ENCODE results near the gene CDK19. TPM values are rescaled to one million over a fixed set of nuclear protein-coding genes. Genes with fewer than 3 reads are reported as not detected.

The CDK19 gene
- 25.0 and 34.4 TPM in 2 replicates for total RNA-seq (ENCODE audit: low replicate concordance)

DNA sequence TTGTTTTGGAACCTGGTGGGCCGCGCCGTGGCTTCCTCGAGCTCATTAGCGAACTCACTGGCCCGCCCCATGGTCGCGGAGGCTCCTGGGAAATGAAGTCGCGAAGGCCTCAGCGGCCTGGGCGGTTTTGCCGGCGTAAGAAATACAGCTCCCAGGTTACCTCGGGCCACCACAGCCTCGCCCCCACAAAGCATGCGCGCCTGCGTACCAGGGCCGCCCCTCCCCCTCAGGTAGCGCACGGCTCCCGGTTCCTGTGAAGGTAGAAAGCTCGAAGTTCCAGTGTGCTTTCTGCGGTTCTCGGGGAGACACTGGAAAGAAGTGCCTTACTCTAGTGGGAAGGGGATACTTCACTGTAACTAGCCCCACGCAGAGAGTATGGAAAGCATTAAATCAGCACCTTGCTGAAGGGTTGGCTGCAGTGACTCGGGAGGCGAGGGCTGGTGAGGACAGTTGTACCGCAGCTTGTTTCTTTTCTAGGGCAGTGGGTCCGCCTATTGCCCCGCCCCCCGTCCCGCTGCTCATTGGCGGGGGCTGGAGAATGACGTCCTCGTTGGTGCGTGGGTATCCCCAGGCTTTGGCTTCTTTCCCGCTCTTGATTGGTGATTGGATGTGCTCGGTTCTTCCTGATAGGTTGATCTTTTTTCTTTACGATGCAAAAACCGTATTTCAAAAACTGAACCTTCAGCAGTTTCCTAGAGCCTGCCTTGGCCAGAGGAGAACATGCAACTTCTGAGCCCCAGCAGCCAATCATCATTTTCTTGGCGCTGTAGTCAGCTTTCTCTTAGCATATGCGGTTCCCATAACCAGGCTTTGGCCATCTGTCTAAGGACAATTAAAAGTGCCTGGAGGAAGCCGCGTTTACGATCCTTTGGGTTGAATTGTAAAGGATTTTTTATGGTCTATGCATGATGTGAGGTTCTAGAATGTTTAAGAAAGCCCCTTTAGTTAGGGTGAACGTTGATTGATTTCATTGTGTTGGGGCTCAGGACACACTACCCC is at the start of gene CDK19:
CDK19 (minus strand) TSS at position 59 of the 999 bp plus-strand sequence. CDS start 333 bp downstream, outside the sequence.
- peaks cover 4% of the 10 kb centered on the region for H3K9me3 Mint-ChIP-seq
- Histone ChIP-seq H3K4me1 (peaks cover 17% of the 10 kb centered on the region), H3K27ac (peak within 1 kb of the TSS; percentile 96), H4K20me1 (ENCODE audit: low read depth) (peaks cover 19% of the 10 kb centered on the region), H3K27me3 (no peaks in the 10 kb centered on the region), H3K4me2 (peak within 1 kb of the TSS; percentile 96), H3K9me3 (ENCODE audit: low read depth) (no peaks in the 10 kb centered on the region), H3K9ac (peak within 1 kb of the TSS; percentile 76), H3K79me2 (ENCODE audit: low read depth) (peaks cover 42% of the 10 kb centered on the region), H3K4me3 (peak within 1 kb of the TSS; percentile 74), H3F3A (ENCODE audit: low read depth) (peaks cover 16% of the 10 kb centered on the region), H3K36me3 (no peaks in the 10 kb centered on the region), H2AFZ (replicated peaks) (peak within 1 kb of the TSS; percentile 78)
- H3K4me3 Mint-ChIP-seq, result peak within 1 kb of the TSS; percentile 99
- H3K27me3 Mint-ChIP-seq (ENCODE audit: insufficient read depth, low read depth), result peaks cover 9% of the 10 kb centered on the region
- peaks cover 4% of the 10 kb centered on the region for H3K36me3 Mint-ChIP-seq
- DNase-seq (ENCODE audit: low spot score), result peak; percentile 99
- peaks cover 16% of the 10 kb centered on the region for H3K4me1 Mint-ChIP-seq
- peak within 1 kb of the TSS; percentile 100 for H3K27ac Mint-ChIP-seq
- TF ChIP-seq CTCF (IDR thresholded peaks at IDR 0.05) (no peak), EZH2 (IDR thresholded peaks at IDR 0.05) (no peak), EZH2phosphoT487 (IDR thresholded peaks at IDR 0.05) (no peak)

DNA sequence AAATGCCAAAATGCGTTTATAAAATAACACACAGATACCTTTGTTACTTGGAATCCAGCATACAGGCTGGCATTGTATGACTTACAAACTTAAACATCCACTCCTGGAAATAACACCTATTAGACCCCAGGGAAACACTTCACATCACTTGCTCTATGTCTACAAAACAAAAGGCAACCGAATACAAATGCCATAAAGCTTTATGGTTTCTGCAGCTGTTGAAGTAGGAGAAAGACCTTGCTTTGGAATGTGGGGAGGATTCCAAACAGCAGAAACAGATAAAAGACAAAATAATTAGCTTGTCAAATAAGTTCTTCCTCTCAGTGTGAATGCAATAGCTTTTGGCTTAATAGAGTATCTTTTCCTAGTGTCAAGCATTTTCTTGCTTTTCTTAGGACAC is 49.6 kb upstream of the CDK19 start:
- no peak overlapping the region for H3K27ac ChIP-seq
- peaks cover 10% of the 10 kb centered on the region for H3F3A ChIP-seq (ENCODE audit: low read depth)
- no peaks in the 10 kb centered on the region for H4K20me1 ChIP-seq (ENCODE audit: low read depth)
- DNase-seq (ENCODE audit: low spot score), result peak; percentile 11
- no peak overlapping the region for H3K9ac ChIP-seq
- Mint-ChIP-seq H3K27ac (no peak overlapping the region), H3K36me3 (no peaks in the 10 kb centered on the region), H3K4me3 (no peak overlapping the region), H3K9me3 (peaks cover 2% of the 10 kb centered on the region), H3K27me3 (ENCODE audit: insufficient read depth, low read depth) (no peaks in the 10 kb centered on the region), H3K4me1 (peaks cover 9% of the 10 kb centered on the region)
- H2AFZ ChIP-seq (replicated peaks), result peak overlapping the region; percentile 57
- no peaks in the 10 kb centered on the region for H3K79me2 ChIP-seq (ENCODE audit: low read depth)
- H3K36me3 ChIP-seq, result no peaks in the 10 kb centered on the region
- TF ChIP-seq EZH2 (IDR thresholded peaks at IDR 0.05), result no peak
- TF ChIP-seq EZH2phosphoT487 (IDR thresholded peaks at IDR 0.05), result no peak
- TF ChIP-seq CTCF (IDR thresholded peaks at IDR 0.05), result no peak
- no peaks in the 10 kb centered on the region for H3K9me3 ChIP-seq (ENCODE audit: low read depth)
- no peaks in the 10 kb centered on the region for H3K27me3 ChIP-seq
- peaks cover 17% of the 10 kb centered on the region for H3K4me1 ChIP-seq
- no peak overlapping the region for H3K4me3 ChIP-seq
- H3K4me2 ChIP-seq, result peak overlapping the region; percentile 15

DNA sequence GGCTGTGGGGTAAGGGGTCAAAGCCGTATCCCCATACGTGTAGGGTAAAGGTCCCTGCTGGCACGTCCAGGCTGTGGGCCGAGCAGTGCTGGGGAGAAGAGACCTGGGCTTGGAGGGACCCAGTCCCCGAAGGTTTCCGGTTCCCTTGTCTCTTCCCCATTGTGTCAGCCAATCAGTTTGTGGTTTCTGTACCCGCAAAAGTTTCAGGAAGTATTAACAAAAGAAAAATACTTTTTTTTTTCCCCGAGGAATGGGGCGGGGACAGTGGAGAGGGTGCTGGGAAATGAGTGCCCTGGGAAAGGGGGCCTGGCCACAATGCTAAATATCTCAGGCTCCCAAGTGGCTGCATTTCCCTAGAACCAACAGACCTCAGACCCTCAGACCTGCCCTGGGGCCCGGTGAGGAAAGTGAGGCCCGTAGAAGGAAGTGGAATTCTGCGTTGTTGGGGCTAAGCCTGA is 44.1 kb upstream of the CDK19 start:
- Histone ChIP-seq H3K27ac (no peak overlapping the region), H3F3A (ENCODE audit: low read depth) (no peaks in the 10 kb centered on the region), H3K4me3 (no peak overlapping the region), H4K20me1 (ENCODE audit: low read depth) (no peaks in the 10 kb centered on the region), H3K4me1 (no peaks in the 10 kb centered on the region), H2AFZ (replicated peaks) (no peak overlapping the region), H3K36me3 (no peaks in the 10 kb centered on the region), H3K4me2 (no peak overlapping the region), H3K79me2 (ENCODE audit: low read depth) (no peaks in the 10 kb centered on the region), H3K27me3 (no peaks in the 10 kb centered on the region), H3K9ac (no peak overlapping the region), H3K9me3 (ENCODE audit: low read depth) (no peaks in the 10 kb centered on the region)
- Mint-ChIP-seq H3K9me3 (no peaks in the 10 kb centered on the region), H3K36me3 (no peaks in the 10 kb centered on the region), H3K27me3 (ENCODE audit: insufficient read depth, low read depth) (no peaks in the 10 kb centered on the region), H3K4me1 (no peaks in the 10 kb centered on the region), H3K4me3 (no peak overlapping the region), H3K27ac (no peak overlapping the region)
- DNase-seq (ENCODE audit: low spot score), result no peak
- TF ChIP-seq CTCF (IDR thresholded peaks at IDR 0.05) (no peak), EZH2 (IDR thresholded peaks at IDR 0.05) (no peak), EZH2phosphoT487 (IDR thresholded peaks at IDR 0.05) (no peak)
